Measurements from ENCODE around the gene SYNC. TPM values are rescaled to one million over a fixed set of nuclear protein-coding genes. Genes with fewer than 3 reads are reported as not detected.
A peak's percentile ranks its signal among the peaks of the same experiment; 100 is the strongest.

The SYNC gene
- total and polyA plus RNA-seq, 9 of the 15 experiments (the other 6 are each of a cell fraction or from before 2014, with no cell fraction given) = 0.49 to 1.1 (median 0.87) TPM

DNA sequence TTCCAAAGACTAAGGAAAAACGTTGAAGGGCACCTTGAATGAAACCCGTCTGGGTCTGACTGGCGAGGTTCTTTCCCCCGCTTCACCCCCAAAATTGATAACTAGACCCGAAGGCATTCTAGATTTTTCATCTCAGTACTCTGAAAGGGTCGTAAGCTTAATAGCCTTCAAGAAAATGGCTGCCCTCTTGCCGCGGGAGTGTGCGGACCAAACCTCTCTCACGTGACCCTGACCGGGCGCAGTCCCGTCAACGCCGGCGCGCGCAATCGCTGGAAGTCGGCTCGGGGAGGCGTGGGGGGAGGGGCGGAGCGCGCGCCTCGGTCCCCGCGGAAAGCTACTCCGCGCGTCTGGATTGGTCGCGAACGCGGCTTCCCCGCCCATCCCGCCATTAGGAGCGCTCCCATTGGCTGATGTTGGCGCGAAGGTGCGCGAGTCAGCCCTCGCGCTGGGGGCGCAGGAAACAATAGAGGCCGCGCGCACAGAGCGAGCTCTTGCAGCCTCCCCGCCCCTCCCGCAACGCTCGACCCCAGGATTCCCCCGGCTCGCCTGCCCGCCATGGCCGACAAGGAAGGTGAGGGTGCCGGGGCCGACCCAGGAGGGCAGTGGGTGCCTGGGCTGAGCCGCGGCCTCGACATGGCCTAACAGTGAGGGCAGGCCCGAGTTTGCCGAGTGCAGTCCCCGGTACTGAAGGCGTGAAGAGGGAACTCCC lies 51.7 kb downstream of the SYNC start, which contains the start of gene RBBP4 (continued):
- TF ChIP-seq SRSF9 (IDR thresholded peaks at IDR 0.05; ENCODE audit: borderline replicate concordance, low read depth, low read length) (no peak), PHF20 (IDR thresholded peaks at IDR 0.05; ENCODE audit: partially characterized antibody) (peak; percentile 82), NCOA1 (IDR thresholded peaks at IDR 0.05; ENCODE audit: low read depth) (no peak), PTBP1 (IDR thresholded peaks at IDR 0.05; ENCODE audit: low read depth, low read length) (0 out of 2 replicates have a peak, but pooled peaks have one; percentile 46), ZNF347 (CRISPR knock-in tag; IDR thresholded peaks at IDR 0.05; ENCODE audit: low read depth) (peak; percentile 84), TBP (optimal IDR thresholded peaks at IDR 0.05; ENCODE audit: low read depth, low read length) (peak; percentile 89), MYC (IDR thresholded peaks at IDR 0.05; ENCODE audit: low read depth, low read length) (peak; percentile 79), MYC (CRISPR knock-in tag; IDR thresholded peaks at IDR 0.05; ENCODE audit: borderline replicate concordance, low read depth) (peak; percentile 87; the same call in 1 of the 2 replicates), RBFOX2 (IDR thresholded peaks at IDR 0.05; ENCODE audit: low read depth, low read length) (peak; percentile 98), ETV5 (CRISPR knock-in tag; IDR thresholded peaks at IDR 0.05; ENCODE audit: low read depth) (0 out of 2 replicates have a peak, but pooled peaks have one; percentile 4)
- TF ChIP-seq, protein P1, sequence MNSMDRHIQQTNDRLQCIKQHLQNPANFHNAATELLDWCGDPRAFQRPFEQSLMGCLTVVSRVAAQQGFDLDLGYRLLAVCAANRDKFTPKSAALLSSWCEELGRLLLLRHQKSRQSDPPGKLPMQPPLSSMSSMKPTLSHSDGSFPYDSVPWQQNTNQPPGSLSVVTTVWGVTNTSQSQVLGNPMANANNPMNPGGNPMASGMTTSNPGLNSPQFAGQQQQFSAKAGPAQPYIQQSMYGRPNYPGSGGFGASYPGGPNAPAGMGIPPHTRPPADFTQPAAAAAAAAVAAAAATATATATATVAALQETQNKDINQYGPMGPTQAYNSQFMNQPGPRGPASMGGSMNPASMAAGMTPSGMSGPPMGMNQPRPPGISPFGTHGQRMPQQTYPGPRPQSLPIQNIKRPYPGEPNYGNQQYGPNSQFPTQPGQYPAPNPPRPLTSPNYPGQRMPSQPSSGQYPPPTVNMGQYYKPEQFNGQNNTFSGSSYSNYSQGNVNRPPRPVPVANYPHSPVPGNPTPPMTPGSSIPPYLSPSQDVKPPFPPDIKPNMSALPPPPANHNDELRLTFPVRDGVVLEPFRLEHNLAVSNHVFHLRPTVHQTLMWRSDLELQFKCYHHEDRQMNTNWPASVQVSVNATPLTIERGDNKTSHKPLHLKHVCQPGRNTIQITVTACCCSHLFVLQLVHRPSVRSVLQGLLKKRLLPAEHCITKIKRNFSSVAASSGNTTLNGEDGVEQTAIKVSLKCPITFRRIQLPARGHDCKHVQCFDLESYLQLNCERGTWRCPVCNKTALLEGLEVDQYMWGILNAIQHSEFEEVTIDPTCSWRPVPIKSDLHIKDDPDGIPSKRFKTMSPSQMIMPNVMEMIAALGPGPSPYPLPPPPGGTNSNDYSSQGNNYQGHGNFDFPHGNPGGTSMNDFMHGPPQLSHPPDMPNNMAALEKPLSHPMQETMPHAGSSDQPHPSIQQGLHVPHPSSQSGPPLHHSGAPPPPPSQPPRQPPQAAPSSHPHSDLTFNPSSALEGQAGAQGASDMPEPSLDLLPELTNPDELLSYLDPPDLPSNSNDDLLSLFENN (IDR thresholded peaks at IDR 0.05; ENCODE audit: low read depth in 2 of 2, low read length in 2 of 2) = 0 out of 4 replicates have a peak, but pooled peaks of 1 of the 2 experiments have one; percentile 28
- TF ChIP-seq, protein P2, sequence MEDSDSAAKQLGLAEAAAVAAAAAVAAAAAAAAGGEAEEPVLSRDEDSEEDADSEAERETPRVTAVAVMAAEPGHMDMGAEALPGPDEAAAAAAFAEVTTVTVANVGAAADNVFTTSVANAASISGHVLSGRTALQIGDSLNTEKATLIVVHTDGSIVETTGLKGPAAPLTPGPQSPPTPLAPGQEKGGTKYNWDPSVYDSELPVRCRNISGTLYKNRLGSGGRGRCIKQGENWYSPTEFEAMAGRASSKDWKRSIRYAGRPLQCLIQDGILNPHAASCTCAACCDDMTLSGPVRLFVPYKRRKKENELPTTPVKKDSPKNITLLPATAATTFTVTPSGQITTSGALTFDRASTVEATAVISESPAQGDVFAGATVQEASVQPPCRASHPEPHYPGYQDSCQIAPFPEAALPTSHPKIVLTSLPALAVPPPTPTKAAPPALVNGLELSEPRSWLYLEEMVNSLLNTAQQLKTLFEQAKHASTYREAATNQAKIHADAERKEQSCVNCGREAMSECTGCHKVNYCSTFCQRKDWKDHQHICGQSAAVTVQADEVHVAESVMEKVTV (CRISPR knock-in tag; IDR thresholded peaks at IDR 0.05) = peak; percentile 36; the same call in 1 of the 2 replicates
- TF ChIP-seq, protein P3, sequence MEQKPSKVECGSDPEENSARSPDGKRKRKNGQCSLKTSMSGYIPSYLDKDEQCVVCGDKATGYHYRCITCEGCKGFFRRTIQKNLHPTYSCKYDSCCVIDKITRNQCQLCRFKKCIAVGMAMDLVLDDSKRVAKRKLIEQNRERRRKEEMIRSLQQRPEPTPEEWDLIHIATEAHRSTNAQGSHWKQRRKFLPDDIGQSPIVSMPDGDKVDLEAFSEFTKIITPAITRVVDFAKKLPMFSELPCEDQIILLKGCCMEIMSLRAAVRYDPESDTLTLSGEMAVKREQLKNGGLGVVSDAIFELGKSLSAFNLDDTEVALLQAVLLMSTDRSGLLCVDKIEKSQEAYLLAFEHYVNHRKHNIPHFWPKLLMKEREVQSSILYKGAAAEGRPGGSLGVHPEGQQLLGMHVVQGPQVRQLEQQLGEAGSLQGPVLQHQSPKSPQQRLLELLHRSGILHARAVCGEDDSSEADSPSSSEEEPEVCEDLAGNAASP (IDR thresholded peaks at IDR 0.05) = no peak
- TF ChIP-seq, protein P4, sequence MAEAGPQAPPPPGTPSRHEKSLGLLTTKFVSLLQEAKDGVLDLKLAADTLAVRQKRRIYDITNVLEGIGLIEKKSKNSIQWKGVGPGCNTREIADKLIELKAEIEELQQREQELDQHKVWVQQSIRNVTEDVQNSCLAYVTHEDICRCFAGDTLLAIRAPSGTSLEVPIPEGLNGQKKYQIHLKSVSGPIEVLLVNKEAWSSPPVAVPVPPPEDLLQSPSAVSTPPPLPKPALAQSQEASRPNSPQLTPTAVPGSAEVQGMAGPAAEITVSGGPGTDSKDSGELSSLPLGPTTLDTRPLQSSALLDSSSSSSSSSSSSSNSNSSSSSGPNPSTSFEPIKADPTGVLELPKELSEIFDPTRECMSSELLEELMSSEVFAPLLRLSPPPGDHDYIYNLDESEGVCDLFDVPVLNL (CRISPR knock-in tag; IDR thresholded peaks at IDR 0.05; ENCODE audit: low read depth) = peak; percentile 89
- TF ChIP-seq, protein P5, sequence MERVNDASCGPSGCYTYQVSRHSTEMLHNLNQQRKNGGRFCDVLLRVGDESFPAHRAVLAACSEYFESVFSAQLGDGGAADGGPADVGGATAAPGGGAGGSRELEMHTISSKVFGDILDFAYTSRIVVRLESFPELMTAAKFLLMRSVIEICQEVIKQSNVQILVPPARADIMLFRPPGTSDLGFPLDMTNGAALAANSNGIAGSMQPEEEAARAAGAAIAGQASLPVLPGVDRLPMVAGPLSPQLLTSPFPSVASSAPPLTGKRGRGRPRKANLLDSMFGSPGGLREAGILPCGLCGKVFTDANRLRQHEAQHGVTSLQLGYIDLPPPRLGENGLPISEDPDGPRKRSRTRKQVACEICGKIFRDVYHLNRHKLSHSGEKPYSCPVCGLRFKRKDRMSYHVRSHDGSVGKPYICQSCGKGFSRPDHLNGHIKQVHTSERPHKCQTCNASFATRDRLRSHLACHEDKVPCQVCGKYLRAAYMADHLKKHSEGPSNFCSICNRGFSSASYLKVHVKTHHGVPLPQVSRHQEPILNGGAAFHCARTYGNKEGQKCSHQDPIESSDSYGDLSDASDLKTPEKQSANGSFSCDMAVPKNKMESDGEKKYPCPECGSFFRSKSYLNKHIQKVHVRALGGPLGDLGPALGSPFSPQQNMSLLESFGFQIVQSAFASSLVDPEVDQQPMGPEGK (CRISPR knock-in tag; IDR thresholded peaks at IDR 0.05; ENCODE audit: borderline replicate concordance) = peak; percentile 86
- TF ChIP-seq, protein P6, sequence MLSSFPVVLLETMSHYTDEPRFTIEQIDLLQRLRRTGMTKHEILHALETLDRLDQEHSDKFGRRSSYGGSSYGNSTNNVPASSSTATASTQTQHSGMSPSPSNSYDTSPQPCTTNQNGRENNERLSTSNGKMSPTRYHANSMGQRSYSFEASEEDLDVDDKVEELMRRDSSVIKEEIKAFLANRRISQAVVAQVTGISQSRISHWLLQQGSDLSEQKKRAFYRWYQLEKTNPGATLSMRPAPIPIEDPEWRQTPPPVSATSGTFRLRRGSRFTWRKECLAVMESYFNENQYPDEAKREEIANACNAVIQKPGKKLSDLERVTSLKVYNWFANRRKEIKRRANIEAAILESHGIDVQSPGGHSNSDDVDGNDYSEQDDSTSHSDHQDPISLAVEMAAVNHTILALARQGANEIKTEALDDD (IDR thresholded peaks at IDR 0.05) = no peak

Data from K562 (cell line).